ENCODE results near the gene GPC3.

The GPC3 gene

DNA sequence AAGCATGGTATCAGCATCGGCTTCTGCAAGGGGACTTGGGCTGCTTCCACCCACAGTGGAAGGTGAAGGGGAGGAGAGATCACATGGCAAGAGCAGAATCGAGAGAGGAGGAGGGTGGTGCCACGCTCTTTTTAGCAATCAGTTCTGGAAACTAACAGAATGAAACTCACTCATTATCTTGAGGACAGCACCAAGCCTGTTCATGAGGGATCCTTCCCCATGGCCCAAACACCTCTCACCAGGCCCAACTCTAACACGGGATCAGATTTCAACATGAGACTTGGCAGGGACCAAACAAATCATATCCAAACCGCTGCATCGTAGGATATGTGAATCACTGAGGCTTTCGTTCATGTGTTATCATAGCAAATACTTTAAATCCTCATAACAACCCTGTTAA lies 125.5 kb downstream of the GPC3 start:
- Histone ChIP-seq H3K27me3 (ENCODE audit: control insufficient read depth, insufficient read depth, low read length) (no peaks in the 10 kb centered on the region), H3K36me3 (ENCODE audit: control insufficient read depth, insufficient read depth, low read length) (no peaks in the 10 kb centered on the region), H3K9ac (ENCODE audit: low read depth, low read length) (no peak overlapping the region), H3K9me3 (ENCODE audit: control insufficient read depth, insufficient read depth, low read length) (no peaks in the 10 kb centered on the region), H3K4me3 (ENCODE audit: low read depth, low read length) (no peak overlapping the region), H3K4me1 (ENCODE audit: control insufficient read depth, insufficient read depth, low read length) (peaks cover 15% of the 10 kb centered on the region), H3K27ac (ENCODE audit: low read depth, low read length) (no peak overlapping the region)

DNA sequence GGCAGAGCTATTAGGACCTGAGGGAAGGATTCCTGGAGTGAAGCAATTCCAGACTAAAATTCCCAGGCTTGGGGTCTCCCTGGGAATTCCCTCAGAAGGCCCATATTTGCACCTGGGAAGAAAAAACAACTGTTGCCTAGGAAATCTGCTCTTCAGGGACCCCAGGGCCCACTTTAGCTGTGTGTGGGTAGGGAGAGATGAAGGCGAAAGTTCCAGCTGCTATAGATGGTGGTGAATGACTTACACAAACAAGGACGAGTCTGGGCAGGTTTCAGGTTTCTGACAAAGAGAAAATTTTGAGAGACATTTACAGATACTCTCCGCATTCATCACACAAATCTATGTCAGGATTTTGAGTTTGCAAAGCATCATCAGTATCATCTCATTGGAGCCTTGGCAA lies 126.1 kb downstream of the GPC3 start:
- no peak overlapping the region for H3K4me3 ChIP-seq (ENCODE audit: low read depth, low read length)
- no peak overlapping the region for H3K27ac ChIP-seq (ENCODE audit: low read depth, low read length)
- H3K36me3 ChIP-seq (ENCODE audit: control insufficient read depth, insufficient read depth, low read length): no peaks in the 10 kb centered on the region

DNA sequence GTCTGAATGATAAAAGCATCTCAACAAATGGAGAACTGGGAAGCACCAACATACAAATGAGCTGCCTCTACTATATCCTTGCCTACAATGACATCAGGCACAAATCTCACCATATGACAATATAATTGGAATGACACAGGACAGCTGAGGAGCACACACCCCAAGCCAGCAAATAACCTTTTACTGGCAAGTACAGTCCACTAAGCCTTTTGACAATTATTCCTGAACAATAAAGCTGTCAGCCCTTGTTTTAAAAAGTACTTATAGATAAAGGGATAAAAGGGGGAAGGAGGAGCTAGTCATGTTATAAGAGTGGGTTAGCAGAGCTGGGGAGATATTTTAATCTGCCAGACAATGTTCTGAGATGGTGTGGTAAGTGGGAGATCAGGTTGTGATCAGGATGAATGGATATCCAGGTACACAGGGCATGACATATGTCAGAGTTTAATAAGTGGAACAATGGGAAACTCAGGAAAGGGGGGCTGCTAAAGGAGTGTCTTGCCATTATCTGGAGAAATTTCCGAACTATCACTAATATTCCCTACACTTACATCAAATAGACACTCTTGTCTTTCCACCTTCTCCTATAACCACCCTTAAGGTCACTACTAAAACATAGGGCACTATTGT lies 127.6 kb downstream of the GPC3 start:
- no peaks in the 10 kb centered on the region for H3K27me3 ChIP-seq (ENCODE audit: control insufficient read depth, insufficient read depth, low read length)
- no peaks in the 10 kb centered on the region for H3K36me3 ChIP-seq (ENCODE audit: control insufficient read depth, insufficient read depth, low read length)
- H3K9ac ChIP-seq (ENCODE audit: low read depth, low read length): no peak overlapping the region
- H3K4me3 ChIP-seq (ENCODE audit: low read depth, low read length): no peak overlapping the region
- H3K27ac ChIP-seq (ENCODE audit: low read depth, low read length): no peak overlapping the region
- H3K4me1 ChIP-seq (ENCODE audit: control insufficient read depth, insufficient read depth, low read length): peaks cover 11% of the 10 kb centered on the region; the same call in 1 of the 2 replicates
- no peaks in the 10 kb centered on the region for H3K9me3 ChIP-seq (ENCODE audit: control insufficient read depth, insufficient read depth, low read length)

More for the DNA sequence above, 126.1 kb downstream of the GPC3 start:
- H3K9ac ChIP-seq (ENCODE audit: low read depth, low read length): no peak overlapping the region
- no peaks in the 10 kb centered on the region for H3K27me3 ChIP-seq (ENCODE audit: control insufficient read depth, insufficient read depth, low read length)
- H3K9me3 ChIP-seq (ENCODE audit: control insufficient read depth, insufficient read depth, low read length): no peaks in the 10 kb centered on the region
- H3K4me1 ChIP-seq (ENCODE audit: control insufficient read depth, insufficient read depth, low read length): peaks cover 11% of the 10 kb centered on the region; the same call in 1 of the 2 replicates

DNA sequence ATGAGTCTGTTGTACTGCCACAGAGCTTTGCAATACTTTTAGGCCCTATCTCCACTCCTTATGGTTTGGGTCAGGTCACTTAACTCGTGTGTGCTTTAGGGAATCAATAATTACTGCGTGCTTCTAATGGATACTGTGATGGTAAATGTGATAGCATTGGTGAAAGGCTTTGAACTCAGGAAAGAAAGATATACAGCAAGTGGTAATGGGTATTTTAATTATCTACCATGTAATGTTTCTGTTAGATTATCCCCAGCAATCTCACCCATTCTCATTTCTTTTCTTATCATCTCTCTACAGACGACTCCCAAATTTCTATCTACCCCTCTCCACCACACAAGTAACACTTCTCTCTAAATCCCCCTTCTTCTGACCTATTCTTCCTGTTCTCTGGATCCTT lies 128.6 kb downstream of the GPC3 start:
- Histone ChIP-seq H3K27ac (ENCODE audit: low read depth, low read length) (no peak overlapping the region), H3K27me3 (ENCODE audit: control insufficient read depth, insufficient read depth, low read length) (no peaks in the 10 kb centered on the region), H3K4me3 (ENCODE audit: low read depth, low read length) (no peak overlapping the region), H3K9ac (ENCODE audit: low read depth, low read length) (no peak overlapping the region), H3K9me3 (ENCODE audit: control insufficient read depth, insufficient read depth, low read length) (no peaks in the 10 kb centered on the region), H3K36me3 (ENCODE audit: control insufficient read depth, insufficient read depth, low read length) (no peaks in the 10 kb centered on the region), H3K4me1 (ENCODE audit: control insufficient read depth, insufficient read depth, low read length) (peaks cover 11% of the 10 kb centered on the region; the same call in 1 of the 2 replicates)

DNA sequence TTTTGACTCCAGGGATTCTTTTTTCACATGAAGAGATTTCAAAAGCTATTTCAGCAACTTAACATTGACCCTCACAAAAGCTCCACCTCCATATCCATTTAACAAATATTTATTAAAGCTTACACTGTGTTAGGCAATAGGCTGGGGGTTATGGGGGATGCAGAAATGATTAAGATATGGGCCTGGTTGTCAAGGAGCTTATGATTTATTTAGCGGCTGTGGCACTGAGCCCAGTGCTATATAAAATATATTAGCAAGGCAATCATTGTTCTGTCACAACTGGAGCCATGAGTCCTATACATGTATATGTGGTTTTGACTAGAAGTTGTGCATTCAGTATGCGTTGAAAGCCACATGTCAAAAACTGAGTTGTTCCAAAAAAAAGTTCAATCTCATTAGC lies 131.1 kb downstream of the GPC3 start:
- H3K4me1 ChIP-seq (ENCODE audit: control insufficient read depth, insufficient read depth, low read length): peaks cover 3% of the 10 kb centered on the region; the same call in 1 of the 2 replicates
- H3K27ac ChIP-seq (ENCODE audit: low read depth, low read length): no peak overlapping the region
- no peaks in the 10 kb centered on the region for H3K27me3 ChIP-seq (ENCODE audit: control insufficient read depth, insufficient read depth, low read length)
- H3K9me3 ChIP-seq (ENCODE audit: control insufficient read depth, insufficient read depth, low read length): no peaks in the 10 kb centered on the region
- no peak overlapping the region for H3K9ac ChIP-seq (ENCODE audit: low read depth, low read length)
- no peaks in the 10 kb centered on the region for H3K36me3 ChIP-seq (ENCODE audit: control insufficient read depth, insufficient read depth, low read length)
- no peak overlapping the region for H3K4me3 ChIP-seq (ENCODE audit: low read depth, low read length)

DNA sequence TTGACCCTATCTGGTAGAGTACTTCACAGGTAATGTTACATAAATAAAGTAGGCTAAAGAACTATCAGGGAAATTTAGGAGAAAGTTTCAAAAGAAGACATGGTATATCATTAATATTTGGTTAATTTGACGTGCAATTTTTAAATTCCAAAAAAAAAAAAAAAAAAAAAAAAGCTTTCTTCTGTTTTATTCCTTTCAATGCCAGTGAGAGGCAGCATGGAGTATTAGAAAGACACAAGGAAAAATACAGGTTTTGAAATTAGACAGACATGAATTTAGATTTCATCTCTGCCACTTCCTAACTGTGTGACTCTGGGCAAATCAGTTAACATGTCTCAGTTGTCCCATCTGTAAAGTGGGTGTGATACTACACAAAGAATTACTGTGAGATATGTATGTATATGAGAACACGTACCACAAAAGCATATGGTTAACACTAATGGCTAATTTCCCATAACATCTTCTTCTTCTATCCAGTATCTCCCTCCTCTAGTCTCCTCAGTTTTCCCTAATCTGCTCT lies 132.5 kb downstream of the GPC3 start:
- H3K27me3 ChIP-seq (ENCODE audit: control insufficient read depth, insufficient read depth, low read length): no peaks in the 10 kb centered on the region
- no peak overlapping the region for H3K9ac ChIP-seq (ENCODE audit: low read depth, low read length)
- H3K36me3 ChIP-seq (ENCODE audit: control insufficient read depth, insufficient read depth, low read length): no peaks in the 10 kb centered on the region
- H3K4me3 ChIP-seq (ENCODE audit: low read depth, low read length): no peak overlapping the region
- H3K27ac ChIP-seq (ENCODE audit: low read depth, low read length): no peak overlapping the region
- H3K4me1 ChIP-seq (ENCODE audit: control insufficient read depth, insufficient read depth, low read length): no peaks in the 10 kb centered on the region
- no peaks in the 10 kb centered on the region for H3K9me3 ChIP-seq (ENCODE audit: control insufficient read depth, insufficient read depth, low read length)

DNA sequence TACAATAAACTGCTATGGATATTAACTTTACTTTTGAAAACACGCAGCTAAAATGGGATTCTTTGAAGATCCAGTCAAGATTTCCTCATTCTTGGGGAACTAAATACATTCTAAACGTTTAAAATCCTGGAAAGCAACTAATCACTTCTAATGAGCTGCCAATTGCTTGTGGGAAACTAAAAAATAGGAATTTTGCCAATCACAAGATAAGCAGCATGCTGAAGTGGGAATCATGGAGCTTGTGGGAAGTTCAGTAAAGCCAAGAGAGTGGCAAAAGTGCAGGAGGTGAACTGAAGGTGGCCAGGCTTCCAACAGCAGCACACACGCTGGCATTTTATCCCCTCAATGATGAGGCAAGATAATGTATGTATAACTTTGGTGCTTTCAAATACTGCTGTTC lies 133.0 kb downstream of the GPC3 start:
- no peaks in the 10 kb centered on the region for H3K4me1 ChIP-seq (ENCODE audit: control insufficient read depth, insufficient read depth, low read length)
- H3K36me3 ChIP-seq (ENCODE audit: control insufficient read depth, insufficient read depth, low read length): no peaks in the 10 kb centered on the region
- no peak overlapping the region for H3K9ac ChIP-seq (ENCODE audit: low read depth, low read length)
- no peaks in the 10 kb centered on the region for H3K27me3 ChIP-seq (ENCODE audit: control insufficient read depth, insufficient read depth, low read length)
- H3K27ac ChIP-seq (ENCODE audit: low read depth, low read length): no peak overlapping the region
- no peak overlapping the region for H3K4me3 ChIP-seq (ENCODE audit: low read depth, low read length)
- H3K9me3 ChIP-seq (ENCODE audit: control insufficient read depth, insufficient read depth, low read length): no peaks in the 10 kb centered on the region

DNA sequence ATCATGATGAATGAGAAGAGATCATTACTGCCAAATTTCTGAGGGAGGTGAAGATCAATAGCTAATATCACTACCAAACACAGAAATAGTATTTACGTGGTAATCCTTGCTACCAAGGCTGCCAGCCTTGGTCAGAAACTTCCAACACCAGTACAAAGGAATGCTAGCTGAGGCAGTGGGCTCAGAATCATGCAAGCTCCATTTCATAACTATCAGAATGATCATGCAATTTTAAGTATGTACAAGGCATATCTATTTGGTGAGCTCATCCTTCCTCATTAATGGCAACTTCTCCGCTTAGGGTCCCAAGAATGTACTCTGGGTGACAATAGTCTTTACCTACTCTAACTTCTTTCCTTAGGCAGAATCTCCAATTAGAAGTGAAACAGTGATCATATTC lies 135.0 kb downstream of the GPC3 start:
- H3K36me3 ChIP-seq (ENCODE audit: control insufficient read depth, insufficient read depth, low read length): no peaks in the 10 kb centered on the region
- H3K9me3 ChIP-seq (ENCODE audit: control insufficient read depth, insufficient read depth, low read length): no peaks in the 10 kb centered on the region
- no peak overlapping the region for H3K9ac ChIP-seq (ENCODE audit: low read depth, low read length)
- no peaks in the 10 kb centered on the region for H3K27me3 ChIP-seq (ENCODE audit: control insufficient read depth, insufficient read depth, low read length)
- H3K4me3 ChIP-seq (ENCODE audit: low read depth, low read length): no peak overlapping the region
- H3K27ac ChIP-seq (ENCODE audit: low read depth, low read length): no peak overlapping the region
- peaks cover 11% of the 10 kb centered on the region for H3K4me1 ChIP-seq (ENCODE audit: control insufficient read depth, insufficient read depth, low read length)

DNA sequence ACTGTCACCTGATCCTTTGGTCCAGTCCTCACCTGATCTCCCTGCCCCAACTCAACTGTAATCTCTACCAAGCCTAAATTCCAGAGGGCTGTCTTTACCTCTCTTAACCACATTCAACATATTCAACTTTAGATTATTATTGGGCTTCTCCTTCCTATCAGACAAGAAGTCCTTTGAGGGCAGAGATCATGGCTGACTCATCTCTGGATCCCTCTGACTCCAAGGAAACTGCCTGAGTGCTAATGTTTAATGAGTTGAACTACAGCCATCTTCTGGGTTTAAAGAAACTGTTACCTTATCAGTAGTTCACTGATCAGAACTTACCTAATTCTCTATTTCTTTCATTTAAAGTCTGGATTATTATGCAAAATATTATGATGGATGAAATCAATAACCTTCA lies 135.7 kb downstream of the GPC3 start:
- H3K27ac ChIP-seq (ENCODE audit: low read depth, low read length): no peak overlapping the region
- H3K4me3 ChIP-seq (ENCODE audit: low read depth, low read length): no peak overlapping the region
- H3K9me3 ChIP-seq (ENCODE audit: control insufficient read depth, insufficient read depth, low read length): no peaks in the 10 kb centered on the region

DNA sequence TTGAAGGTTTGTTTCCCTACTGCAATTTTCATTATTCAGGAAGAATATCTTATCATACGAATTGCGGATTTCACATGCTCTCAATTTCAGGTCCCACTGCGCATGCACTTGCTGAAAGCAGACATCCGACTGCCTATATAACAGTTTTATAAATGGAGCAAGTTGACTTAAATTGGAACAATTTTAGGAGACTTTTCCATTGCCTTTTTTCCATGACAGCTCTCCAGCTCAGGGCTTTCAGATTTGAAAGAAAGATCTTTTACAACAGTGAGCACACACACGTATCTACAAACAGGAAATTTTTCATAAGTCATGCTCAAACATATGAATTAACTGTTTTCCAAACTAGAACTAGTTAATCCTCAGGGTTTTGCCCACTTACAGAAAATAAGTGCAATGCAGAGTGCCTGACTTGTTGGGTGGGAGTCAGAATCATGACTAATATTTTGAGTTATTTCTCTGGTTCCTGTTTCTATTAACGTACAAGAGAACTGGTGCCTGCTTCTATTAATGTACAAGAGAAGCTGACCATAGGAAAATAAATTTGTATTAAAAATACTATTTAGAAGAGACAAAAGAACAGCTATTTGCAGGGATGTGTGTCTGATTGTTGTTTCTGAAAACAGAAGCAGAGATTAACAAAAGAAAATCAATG lies 137.9 kb downstream of the GPC3 start:
- Histone ChIP-seq H3K27ac (ENCODE audit: low read depth, low read length) (no peak overlapping the region), H3K27me3 (ENCODE audit: control insufficient read depth, insufficient read depth, low read length) (no peaks in the 10 kb centered on the region), H3K4me1 (ENCODE audit: control insufficient read depth, insufficient read depth, low read length) (peaks cover 18% of the 10 kb centered on the region), H3K9me3 (ENCODE audit: control insufficient read depth, insufficient read depth, low read length) (no peaks in the 10 kb centered on the region), H3K4me3 (ENCODE audit: low read depth, low read length) (no peak overlapping the region), H3K36me3 (ENCODE audit: control insufficient read depth, insufficient read depth, low read length) (no peaks in the 10 kb centered on the region), H3K9ac (ENCODE audit: low read depth, low read length) (no peak overlapping the region)

More for the DNA sequence above, 135.7 kb downstream of the GPC3 start:
- Histone ChIP-seq H3K9ac (ENCODE audit: low read depth, low read length) (no peak overlapping the region), H3K36me3 (ENCODE audit: control insufficient read depth, insufficient read depth, low read length) (no peaks in the 10 kb centered on the region), H3K4me1 (ENCODE audit: control insufficient read depth, insufficient read depth, low read length) (peaks cover 18% of the 10 kb centered on the region), H3K27me3 (ENCODE audit: control insufficient read depth, insufficient read depth, low read length) (no peaks in the 10 kb centered on the region)

DNA sequence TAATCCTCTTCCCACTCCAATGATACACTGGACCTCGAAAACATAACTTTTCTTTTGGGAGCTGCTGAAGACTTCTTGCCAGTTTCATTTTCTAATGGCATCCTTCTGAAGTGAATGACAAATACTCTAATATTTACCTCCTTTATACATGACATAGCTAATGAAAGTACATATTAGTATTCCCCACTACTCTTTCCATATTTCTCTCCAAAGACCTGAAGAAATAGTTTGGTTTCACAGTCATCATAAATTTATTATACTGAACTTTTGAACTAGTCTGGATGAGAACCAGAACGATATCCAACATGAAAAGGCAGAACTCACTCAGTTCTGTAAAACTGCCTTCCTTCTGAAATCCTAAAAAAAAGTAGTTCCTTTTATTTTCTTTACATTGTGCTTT lies 139.1 kb downstream of the GPC3 start:
- Histone ChIP-seq H3K27me3 (ENCODE audit: control insufficient read depth, insufficient read depth, low read length) (no peaks in the 10 kb centered on the region), H3K27ac (ENCODE audit: low read depth, low read length) (no peak overlapping the region), H3K4me1 (ENCODE audit: control insufficient read depth, insufficient read depth, low read length) (peaks cover 18% of the 10 kb centered on the region), H3K36me3 (ENCODE audit: control insufficient read depth, insufficient read depth, low read length) (no peaks in the 10 kb centered on the region), H3K4me3 (ENCODE audit: low read depth, low read length) (no peak overlapping the region), H3K9me3 (ENCODE audit: control insufficient read depth, insufficient read depth, low read length) (no peaks in the 10 kb centered on the region), H3K9ac (ENCODE audit: low read depth, low read length) (no peak overlapping the region)
